ENCODE data around the gene SRSF3. TPM values are rescaled to one million over a fixed set of nuclear protein-coding genes. Genes with fewer than 3 reads are reported as not detected.

SRSF3 gene
- total and polyA plus RNA-seq, 9 of the 15 experiments (the other 6 are each of a cell fraction or from before 2014, with no cell fraction given) = 337 to 1,200 (median 518) TPM

DNA sequence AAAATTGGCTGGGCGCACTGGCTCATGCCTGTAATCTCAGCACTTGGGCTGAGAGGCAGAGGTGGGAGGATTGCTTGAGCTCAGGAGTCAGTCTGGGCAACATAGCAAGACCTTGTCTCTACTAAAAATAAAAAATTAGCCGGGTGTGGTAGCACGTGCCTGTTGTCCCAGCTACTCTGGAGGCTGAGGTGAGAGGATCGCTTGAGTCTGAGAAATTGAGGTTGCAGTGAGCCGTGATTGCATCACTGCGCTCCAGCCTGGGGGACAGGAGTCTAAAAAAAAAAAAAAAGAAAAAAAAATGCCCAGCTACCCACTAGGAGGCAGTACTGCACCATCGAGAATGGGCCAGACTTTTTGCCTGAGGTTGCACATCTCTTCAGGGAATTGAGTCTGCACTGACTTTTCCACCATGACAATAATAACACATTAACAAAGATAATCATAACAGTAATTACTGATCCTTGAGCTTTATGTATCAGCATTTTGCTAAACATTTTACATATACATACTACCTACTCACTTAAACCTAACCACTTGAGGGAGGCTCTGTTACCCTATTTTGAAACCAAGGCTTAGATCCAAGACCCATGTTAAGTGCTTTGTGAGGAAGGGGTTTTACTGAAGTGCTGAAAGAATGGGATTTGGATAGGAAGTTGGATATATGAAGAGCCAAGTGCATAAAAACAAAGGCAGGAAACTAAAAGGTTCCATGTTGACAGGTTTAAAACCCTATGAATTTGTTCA, 21.0 kb downstream of the SRSF3 start (continued):
- no peak for TF ChIP-seq MXD1 (CRISPR knock-in tag; IDR thresholded peaks at IDR 0.05; ENCODE audit: borderline replicate concordance, poor library complexity, severe bottlenecking)
- peak; percentile 83; the same call in 1 of the 2 replicates for TF ChIP-seq REST (IDR thresholded peaks at IDR 0.05; ENCODE audit: borderline replicate concordance)
- TF ChIP-seq REST (CRISPR knock-in tag; IDR thresholded peaks at IDR 0.05; ENCODE audit: low read depth) = no peak
- no peak for TF ChIP-seq IFI16 (CRISPR knock-in tag; IDR thresholded peaks at IDR 0.05)
- peak; percentile 37; the same call in 1 of the 2 replicates for TF ChIP-seq EP400 (IDR thresholded peaks at IDR 0.05)
- peak; percentile 55; the same call in 1 of the 2 replicates for TF ChIP-seq KLF16 (IDR thresholded peaks at IDR 0.05)
- peak; percentile 90 for TF ChIP-seq SMC3 (conservative IDR thresholded peaks at IDR 0.05; ENCODE audit: insufficient read depth, low read depth, low read length)
- TF ChIP-seq ARID3B (CRISPR knock-in tag; IDR thresholded peaks at IDR 0.05; ENCODE audit: borderline replicate concordance) = no peak
- TF ChIP-seq, protein P1, sequence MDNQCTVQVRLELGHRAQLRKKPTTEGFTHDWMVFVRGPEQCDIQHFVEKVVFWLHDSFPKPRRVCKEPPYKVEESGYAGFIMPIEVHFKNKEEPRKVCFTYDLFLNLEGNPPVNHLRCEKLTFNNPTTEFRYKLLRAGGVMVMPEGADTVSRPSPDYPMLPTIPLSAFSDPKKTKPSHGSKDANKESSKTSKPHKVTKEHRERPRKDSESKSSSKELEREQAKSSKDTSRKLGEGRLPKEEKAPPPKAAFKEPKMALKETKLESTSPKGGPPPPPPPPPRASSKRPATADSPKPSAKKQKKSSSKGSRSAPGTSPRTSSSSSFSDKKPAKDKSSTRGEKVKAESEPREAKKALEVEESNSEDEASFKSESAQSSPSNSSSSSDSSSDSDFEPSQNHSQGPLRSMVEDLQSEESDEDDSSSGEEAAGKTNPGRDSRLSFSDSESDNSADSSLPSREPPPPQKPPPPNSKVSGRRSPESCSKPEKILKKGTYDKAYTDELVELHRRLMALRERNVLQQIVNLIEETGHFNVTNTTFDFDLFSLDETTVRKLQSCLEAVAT (IDR thresholded peaks at IDR 0.05) = 0 out of 4 replicates have a peak, but pooled peaks of 1 of the 2 experiments have one; percentile 39
- peak; percentile 34 for TF ChIP-seq ARID1B (IDR thresholded peaks at IDR 0.05)
- TF ChIP-seq, protein P2, sequence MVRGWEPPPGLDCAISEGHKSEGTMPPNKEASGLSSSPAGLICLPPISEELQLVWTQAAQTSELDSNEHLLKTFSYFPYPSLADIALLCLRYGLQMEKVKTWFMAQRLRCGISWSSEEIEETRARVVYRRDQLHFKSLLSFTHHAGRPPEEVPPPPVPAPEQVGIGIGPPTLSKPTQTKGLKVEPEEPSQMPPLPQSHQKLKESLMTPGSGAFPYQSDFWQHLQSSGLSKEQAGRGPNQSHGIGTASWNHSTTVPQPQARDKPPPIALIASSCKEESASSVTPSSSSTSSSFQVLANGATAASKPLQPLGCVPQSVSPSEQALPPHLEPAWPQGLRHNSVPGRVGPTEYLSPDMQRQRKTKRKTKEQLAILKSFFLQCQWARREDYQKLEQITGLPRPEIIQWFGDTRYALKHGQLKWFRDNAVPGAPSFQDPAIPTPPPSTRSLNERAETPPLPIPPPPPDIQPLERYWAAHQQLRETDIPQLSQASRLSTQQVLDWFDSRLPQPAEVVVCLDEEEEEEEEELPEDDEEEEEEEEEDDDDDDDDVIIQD (CRISPR knock-in tag; IDR thresholded peaks at IDR 0.05) = no peak
- TF ChIP-seq ATF7 (IDR thresholded peaks at IDR 0.05) = peak; percentile 90
